ENCODE results near the gene ALDH1L2.

ALDH1L2 gene

DNA sequence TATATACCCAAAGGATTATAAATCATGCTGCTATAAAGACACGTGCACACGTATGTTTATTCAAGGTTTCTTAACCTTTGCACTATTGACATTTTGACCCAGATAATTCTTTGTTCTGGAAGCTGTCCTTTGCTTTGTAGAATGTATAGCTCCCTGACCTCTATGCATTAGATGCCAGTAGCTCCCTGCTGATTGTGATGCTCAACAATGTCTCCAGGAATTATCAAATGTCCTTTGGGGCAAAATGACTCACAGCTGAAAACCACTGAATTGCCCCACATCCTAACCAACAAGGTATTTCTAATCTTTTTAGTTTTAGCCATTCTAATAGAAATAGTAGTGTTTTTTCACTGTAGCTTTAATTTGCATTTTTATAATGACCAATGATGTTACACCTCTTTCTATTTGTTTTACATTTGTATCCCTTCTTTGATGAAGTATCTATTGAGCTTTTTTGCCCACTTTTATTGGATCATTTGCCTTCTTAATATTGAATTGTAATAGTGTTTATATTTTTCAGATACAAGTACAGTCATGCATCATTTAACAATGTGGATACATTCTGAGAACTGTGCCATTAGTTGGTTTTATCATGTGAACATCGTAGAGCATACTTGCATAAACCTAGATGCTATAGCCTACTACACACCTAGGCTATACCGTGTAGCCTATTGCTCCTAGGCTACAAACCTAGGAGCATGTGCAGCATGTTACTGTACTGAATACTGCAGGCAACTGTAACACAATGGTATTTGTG, 108.5 kb downstream of the ALDH1L2 start:
- no peak for DNase-seq

DNA sequence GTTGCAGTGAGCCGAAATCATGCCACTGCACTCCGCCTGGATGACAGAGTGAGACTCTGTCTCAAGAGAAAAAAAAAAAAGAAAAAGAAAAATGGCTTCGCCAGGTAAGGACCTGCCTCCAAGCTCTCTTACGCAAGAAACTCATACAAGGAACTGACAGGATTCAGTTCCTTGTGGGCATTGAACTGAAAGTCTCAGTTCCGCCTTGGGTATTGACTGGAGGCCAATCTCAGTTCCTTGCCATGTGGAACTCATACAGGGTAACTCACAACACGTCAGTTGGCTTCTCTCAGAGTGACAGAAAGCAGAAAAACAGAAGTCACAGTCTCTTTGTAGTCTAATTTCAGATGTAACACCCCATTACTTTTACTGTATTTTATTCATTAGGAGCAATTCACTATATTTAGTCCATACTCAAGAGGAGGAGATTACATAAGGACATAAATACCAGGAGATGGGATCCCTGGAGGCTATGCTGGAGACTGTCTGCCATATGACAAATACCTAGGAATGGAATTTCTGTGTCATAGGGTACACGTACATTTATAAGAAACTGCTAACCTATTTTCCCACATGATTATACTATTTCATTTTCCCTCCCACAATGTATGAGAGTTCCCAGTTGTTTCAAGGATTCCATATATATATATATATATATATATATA, 109.5 kb downstream of the ALDH1L2 start:
- DNase-seq = no peak

DNA sequence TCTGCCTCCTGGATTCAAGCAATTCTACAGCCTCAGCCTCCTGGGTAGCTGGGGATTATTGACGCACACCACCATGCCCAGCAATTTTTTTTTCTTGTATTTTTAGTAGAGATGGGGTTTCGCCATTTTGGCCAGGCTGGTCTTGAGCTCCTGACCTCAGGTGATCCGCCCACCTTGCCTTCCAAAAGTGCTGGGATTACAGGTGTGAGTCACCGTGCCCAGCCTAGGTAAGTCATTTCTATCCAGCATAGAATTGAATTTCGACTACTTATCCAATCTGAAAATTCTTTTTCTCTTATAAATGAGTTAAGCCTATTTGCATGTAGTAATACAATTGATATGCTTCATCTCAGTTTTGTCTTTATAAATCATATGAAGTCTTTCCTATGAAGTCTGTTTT, 111.0 kb downstream of the ALDH1L2 start:
- DNase-seq = no peak

DNA sequence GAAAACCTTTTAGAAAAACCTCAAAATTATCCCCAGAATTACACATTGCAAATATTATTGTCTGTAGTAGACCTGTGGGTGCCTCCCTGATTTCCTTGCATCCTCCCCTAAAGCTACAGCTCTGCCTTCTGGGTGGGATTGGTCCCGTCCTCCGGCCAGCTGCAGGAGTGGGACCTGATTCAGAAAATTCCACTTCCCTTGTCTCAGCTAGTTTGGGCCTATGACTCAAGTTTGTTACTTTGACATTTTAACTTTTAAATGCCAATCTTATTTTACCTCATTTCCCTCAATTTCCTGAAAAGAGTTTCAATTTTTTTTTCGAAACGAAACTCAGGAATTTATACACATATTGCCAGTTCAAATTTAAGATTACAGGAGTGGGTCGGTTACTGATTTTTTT, 113.0 kb downstream of the ALDH1L2 start:
- no peak for DNase-seq
